ENCODE data around the gene KIRREL3.

- TF ChIP-seq CTCF (IDR thresholded peaks at IDR 0.05) = no peak
- no peak for TF ChIP-seq POLR2A (IDR thresholded peaks at IDR 0.05)
- no peak for TF ChIP-seq EP300 (IDR thresholded peaks at IDR 0.05)
These were observed 607.4 kb downstream of the KIRREL3 start for GRCh38 chr11:126393143-126393542.

All from ovary (tissue), 3 donors.